ENCODE data around the gene CELSR2.

DNA sequence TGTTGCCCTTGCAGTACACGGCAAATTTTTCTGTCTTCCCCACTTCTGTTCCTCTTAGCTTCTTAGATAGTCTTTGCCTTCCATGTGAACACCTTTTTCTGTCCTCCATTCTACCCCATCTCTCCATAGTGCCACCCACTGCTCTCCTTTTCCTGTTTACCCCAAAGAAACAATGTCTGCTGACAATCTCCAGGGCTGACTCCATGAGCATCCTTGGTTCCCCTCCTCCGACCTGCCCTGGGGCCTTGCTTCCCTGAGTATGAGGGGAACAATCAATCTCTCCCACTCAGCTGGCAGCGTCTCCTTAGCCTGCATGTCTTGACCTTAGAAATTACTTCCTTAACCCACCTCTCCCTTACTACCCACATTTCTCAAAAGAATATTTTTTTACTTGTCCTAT is 69.8 kb downstream of the CELSR2 start:
- TF ChIP-seq, protein P1, sequence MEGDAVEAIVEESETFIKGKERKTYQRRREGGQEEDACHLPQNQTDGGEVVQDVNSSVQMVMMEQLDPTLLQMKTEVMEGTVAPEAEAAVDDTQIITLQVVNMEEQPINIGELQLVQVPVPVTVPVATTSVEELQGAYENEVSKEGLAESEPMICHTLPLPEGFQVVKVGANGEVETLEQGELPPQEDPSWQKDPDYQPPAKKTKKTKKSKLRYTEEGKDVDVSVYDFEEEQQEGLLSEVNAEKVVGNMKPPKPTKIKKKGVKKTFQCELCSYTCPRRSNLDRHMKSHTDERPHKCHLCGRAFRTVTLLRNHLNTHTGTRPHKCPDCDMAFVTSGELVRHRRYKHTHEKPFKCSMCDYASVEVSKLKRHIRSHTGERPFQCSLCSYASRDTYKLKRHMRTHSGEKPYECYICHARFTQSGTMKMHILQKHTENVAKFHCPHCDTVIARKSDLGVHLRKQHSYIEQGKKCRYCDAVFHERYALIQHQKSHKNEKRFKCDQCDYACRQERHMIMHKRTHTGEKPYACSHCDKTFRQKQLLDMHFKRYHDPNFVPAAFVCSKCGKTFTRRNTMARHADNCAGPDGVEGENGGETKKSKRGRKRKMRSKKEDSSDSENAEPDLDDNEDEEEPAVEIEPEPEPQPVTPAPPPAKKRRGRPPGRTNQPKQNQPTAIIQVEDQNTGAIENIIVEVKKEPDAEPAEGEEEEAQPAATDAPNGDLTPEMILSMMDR (IDR thresholded peaks at IDR 0.05; ENCODE audit: low read length): no peak
- TF ChIP-seq EZH2 (optimal IDR thresholded peaks at IDR 0.05; ENCODE audit: low read depth, low read length): no peak
